ENCODE data around the gene SLC6A12.

Gene SLC6A12

DNA sequence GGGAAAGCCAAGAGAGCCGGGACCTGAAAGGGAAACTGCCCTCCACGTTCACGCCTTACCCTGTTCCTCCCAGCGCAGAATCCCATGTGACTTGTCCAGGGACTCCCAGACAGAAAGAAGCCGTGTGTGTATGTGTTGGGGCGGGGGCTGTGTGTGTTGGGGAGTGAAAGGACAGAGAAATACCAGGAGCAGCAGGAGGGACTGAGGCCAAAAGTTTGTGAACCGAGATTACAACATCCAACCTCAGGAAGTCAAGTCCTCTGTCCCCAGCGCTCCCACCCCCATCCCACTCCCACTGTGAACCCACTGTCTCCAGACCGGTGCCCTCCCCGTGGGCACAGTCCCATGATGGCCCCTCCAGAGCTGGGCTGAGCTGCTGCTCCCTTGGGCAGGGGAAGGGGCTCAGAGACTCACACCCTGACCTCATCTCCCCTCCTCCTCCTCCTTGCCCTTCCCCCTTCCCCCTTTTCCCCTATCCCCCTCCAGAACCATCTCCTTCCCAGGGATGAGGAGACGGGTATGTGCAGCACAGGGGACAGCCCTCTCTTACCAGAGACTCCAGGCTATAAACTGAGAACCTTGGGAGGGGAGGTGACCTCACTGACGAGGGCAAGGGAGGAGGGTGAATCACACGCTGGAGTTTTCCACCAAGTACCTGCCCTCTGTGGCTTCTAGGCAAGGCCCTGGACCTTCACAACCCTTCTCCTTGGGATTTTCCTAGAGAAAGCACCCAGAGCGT is at the start of gene SLC6A12:
Gene SLC6A12 (minus strand): TSS at position 155 of the 739 bp plus-strand sequence. CDS start 4,171 bp downstream, outside the sequence.
- ChIA-PET CTCF (no interaction called here), POLR2A (no interaction called here)
- DNase-seq (ENCODE audit: extremely low spot score) = no peak
- TF ChIP-seq, protein P1, sequence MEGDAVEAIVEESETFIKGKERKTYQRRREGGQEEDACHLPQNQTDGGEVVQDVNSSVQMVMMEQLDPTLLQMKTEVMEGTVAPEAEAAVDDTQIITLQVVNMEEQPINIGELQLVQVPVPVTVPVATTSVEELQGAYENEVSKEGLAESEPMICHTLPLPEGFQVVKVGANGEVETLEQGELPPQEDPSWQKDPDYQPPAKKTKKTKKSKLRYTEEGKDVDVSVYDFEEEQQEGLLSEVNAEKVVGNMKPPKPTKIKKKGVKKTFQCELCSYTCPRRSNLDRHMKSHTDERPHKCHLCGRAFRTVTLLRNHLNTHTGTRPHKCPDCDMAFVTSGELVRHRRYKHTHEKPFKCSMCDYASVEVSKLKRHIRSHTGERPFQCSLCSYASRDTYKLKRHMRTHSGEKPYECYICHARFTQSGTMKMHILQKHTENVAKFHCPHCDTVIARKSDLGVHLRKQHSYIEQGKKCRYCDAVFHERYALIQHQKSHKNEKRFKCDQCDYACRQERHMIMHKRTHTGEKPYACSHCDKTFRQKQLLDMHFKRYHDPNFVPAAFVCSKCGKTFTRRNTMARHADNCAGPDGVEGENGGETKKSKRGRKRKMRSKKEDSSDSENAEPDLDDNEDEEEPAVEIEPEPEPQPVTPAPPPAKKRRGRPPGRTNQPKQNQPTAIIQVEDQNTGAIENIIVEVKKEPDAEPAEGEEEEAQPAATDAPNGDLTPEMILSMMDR (IDR thresholded peaks at IDR 0.05; ENCODE audit: control extremely low read depth, extremely low read depth, low read depth, missing control alignments) = no peak

DNA sequence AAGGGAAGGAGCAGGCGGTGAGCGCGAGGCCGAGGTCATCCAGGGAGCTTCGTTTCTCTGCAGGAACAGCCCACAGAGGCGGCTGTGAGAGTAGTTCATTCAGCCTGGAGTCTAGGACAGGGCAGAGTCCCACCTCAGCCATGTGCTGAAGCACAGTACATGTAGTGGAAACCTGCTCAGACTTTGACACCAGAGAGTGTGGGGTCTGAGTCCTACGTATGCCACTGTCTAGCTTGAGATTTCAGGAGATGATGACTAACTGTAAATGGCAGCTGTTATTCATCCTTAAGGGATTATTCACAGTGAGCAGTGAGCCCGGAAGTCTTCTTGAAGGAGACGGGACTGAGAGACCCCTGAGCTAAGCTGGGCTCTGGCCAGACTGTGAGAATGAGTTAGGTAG is 49.6 kb upstream of the SLC6A12 start:
- TF ChIP-seq, protein P1 (IDR thresholded peaks at IDR 0.05; ENCODE audit: control extremely low read depth, extremely low read depth, low read depth, missing control alignments) = no peak
- ChIA-PET CTCF (interaction anchor here (1.6 kb wide), 1 partner anchor 19 kb away, joined by 3 read pairs; no protein-coding TSS in a partner anchor), POLR2A (no interaction called here)
- DNase-seq (ENCODE audit: extremely low spot score) = no peak

DNA sequence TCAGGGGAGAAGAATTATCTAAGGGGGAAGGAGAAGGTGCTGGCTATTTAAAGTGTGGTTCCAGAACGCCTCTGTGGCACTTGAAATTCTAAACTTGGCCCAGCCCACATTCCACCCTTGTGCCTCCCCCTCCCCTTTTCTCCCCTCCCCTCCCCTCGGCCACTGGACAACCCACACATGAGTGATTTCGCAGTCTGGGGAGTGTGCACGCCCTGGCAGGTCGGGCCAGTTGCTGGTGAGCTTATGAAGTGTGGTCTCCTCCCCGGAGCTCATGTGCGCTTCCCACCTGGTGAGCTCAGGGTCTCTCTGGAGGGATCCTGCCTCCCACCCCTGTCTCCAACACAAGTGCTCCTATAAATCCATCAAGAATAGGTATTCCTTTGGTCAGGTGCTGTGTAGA is 48.9 kb upstream of the SLC6A12 start, which contains the start of gene SLC6A13:
Gene SLC6A13 (minus strand): TSS at position 20 of the 400 bp plus-strand sequence. CDS start 2,784 bp downstream, outside the sequence.
- TF ChIP-seq, protein P1 (IDR thresholded peaks at IDR 0.05; ENCODE audit: control extremely low read depth, extremely low read depth, low read depth, missing control alignments) = no peak
- no peak for DNase-seq (ENCODE audit: extremely low spot score)
- ChIA-PET POLR2A (no interaction called here), CTCF (interaction anchor here (1.6 kb wide), 1 partner anchor 19 kb away, joined by 3 read pairs; no protein-coding TSS in a partner anchor)

DNA sequence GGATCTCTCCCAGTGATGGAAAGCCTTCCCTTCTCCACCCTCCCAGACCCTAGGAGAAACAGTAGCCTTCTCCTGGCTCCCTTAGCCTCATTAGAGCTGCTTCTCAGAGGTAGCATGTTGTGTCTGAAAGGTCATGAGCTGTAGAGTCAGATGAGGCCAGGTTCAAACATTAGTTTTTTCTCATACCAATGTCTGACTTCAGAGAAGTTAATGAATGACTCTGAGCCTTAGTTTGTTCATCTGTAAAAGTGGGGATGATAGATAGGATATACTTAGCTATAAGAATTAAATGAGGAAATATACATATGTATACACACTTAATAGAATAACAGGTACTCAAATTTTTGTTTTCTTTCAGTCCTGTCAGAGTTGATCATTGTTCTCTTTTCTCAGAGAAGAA is 48.2 kb upstream of the SLC6A12 start:
- POLR2A ChIA-PET = no interaction called here
- CTCF ChIA-PET = interaction anchor here (1.6 kb wide), 1 partner anchor 41 kb away, joined by 4 read pairs; no protein-coding TSS in a partner anchor
- DNase-seq (ENCODE audit: extremely low spot score) = no peak
- TF ChIP-seq, protein P1 (IDR thresholded peaks at IDR 0.05; ENCODE audit: control extremely low read depth, extremely low read depth, low read depth, missing control alignments) = no peak

DNA sequence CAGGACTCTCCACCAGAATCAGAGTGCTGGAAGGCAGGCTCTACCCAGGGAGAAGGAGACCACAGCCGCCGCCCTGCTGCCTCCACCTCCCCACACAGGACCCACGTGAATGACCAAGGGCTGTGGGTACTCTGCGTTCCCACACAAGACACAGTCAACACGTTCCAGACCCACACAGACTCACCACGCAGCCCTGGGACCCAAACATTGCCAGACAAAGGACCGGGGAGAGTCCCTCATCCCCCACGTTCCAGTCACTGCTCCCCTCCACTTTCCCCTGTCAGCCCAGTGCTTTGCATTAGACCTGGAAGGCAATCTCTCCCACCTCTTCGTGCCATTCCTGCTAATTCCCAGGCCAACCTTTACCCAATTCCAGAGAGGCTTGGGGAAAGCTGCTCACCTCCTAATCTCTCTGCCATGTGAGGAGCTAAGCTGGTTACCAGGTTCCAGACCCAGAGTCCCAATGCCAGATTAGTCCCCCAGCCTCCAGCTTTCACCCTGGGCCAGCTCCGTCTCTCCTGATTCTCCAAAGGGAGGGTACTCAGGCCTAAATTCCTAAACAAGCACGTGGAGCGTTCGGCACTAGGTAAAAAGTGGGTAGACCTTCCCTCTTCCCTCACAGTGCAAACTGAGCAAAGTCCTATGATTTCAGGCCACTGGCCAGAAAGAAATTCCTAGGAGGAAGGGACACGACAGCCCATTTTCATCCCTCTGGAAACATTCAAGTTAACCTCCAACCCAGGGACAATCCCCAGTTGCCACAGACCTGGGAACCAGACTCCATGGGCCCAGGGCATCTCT is 43.8 kb upstream of the SLC6A12 start:
- ChIA-PET POLR2A (no interaction called here), CTCF (interaction anchor here (1.5 kb wide), 1 partner anchor 16 kb away, joined by 4 read pairs; no protein-coding TSS in a partner anchor)
- DNase-seq (ENCODE audit: extremely low spot score) = no peak
- TF ChIP-seq, protein P1 (IDR thresholded peaks at IDR 0.05; ENCODE audit: control extremely low read depth, extremely low read depth, low read depth, missing control alignments) = no peak

DNA sequence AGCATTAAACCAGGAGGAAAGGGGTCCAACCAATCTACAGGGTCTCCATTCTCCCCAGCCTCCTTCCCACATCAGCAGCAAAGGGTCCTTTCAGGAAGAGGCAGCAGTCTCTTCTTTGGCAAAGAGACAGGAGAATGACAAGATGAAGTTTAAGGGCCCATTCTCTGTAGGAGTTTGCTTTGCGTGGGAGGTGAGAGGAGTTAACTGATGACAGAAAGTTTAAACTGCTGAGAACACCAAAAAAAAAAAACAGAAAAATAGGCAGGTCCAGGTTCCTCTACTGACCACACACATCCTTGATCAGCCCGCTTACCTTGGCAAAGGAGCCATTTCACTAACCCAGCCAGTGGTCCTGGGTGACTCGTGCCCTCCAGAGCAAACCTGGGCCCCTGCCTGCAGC is 43.0 kb upstream of the SLC6A12 start:
- TF ChIP-seq, protein P1 (IDR thresholded peaks at IDR 0.05; ENCODE audit: control extremely low read depth, extremely low read depth, low read depth, missing control alignments) = no peak
- CTCF ChIA-PET = no interaction called here
- POLR2A ChIA-PET = no interaction called here
- no peak for DNase-seq (ENCODE audit: extremely low spot score)
